GM21723 (cell line): ENCODE measurements around the gene FOXI2.
A peak's percentile ranks its signal among the peaks of the same experiment; 100 is the strongest.

Experiments used
- ATAC-seq: cut with Tn5 transposase; IDR thresholded peaks from one replicate; pipeline ENCODE4 v1.9.1; 2021; ENCODE audit warnings: mild to moderate bottlenecking, moderate library complexity; ENCODE audit not compliant: unreplicated experiment

FOXI2 gene

DNA sequence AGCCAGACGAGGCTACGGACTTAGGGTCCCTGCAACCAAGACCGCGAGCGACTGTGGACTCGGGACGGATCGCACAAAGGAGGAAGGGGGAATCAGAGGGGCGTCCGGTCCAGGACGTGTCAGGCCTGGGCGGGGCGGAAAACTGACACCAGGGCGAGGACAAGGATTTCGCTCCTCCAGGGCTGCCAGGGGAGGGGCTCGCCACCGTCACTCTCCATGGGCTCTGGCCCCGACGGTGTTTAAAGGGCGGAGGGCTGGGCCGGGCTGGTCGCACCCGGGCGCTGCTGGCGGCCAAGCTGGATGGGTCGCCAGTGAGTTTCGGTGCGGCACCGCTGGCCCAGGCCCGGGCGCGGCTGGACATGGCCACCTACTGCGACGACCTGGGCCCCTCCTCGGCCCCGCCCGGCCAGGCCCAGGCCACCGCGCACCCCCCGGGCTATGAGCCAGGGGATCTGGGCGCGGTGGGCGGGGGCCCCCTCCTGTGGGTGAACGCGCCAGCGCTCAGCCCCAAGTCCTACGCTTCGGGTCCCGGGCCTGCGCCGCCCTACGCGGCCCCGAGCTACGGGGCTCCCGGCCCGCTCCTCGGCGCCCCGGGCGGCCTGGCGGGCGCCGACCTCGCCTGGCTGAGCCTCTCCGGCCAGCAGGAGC, at the start of gene FOXI2:
Gene FOXI2 (plus strand): TSS at position 271 of the 648 bp plus-strand sequence. CDS start 89 bp downstream, at position 360.
- ATAC-seq = no peak

DNA sequence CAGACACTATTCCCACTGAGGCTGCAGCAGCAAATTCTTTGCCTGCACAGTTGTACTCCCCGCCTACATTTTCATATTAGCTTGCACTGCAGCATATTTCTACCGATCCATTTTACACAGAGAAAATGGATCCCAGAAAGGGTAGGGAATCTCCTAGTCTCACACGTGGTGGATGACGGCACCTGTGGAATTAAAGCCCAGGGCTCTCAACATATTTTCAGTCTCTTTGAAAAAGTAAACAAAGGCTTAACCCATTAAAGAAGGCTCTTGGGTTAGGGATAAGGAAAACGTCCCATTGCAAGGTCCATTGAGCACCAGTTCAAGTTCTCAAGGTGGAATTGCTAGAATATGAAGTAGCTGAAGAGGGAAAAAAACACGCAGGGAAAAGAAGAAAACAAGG, 49.4 kb upstream of the FOXI2 start:
- ATAC-seq = no peak

- no peak for ATAC-seq
Measured at GRCh38 chr10:127690176-127690835, 46.7 kb upstream of the FOXI2 start.

DNA sequence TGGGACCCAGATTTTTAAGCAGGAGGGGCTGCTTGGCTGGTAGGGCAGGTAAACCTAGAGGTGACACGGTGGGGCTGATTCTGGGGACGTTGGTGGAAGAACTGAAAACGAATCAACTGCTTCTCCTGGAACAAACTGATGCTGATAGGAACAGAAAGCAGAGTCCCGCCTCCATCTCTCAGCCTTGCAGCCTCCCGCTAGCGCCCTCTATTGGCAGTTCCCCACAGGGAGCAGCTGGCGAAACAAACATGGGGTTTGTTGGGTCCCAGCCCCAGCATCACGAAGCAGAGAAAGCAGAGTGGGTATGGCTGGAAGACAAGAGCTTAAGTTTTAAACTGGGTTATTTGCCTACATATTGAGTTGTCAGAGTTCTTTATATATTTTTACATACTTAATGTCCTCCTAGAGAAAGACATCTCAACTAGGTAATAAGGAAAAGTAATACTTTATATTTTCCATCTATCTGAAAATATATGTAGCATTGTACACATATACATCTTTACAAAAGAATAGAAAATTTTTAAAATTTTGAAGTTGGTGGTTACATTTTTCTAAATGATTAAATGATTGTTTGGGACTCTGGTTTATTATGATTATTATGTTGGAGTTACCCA, 42.3 kb upstream of the FOXI2 start:
- ATAC-seq = peak; percentile 86

GRCh38 chr10:127695431-127695830, 41.6 kb upstream of the FOXI2 start:
- ATAC-seq = no peak

DNA sequence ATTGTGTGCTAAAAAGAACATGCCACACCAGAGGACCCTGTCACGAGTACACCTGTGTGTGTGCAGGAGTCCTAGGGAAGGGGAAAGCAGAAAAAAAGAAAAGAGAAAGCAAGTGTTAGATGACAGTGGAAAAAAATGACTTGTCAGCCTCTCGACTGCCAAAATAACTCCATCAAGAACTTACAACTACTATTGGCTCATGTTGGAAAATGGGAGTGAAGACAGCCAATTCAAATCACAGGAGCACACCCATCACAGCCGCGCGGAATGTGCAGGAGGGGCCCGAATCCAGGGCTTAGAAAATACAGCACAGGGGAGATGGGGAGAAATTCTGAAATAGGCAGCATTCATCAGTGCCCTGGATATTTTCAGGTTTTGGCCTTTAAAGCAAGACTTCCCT, 38.1 kb upstream of the FOXI2 start:
- no peak for ATAC-seq

GRCh38 chr10:127699311-127699710, 37.7 kb upstream of the FOXI2 start:
- no peak for ATAC-seq

DNA sequence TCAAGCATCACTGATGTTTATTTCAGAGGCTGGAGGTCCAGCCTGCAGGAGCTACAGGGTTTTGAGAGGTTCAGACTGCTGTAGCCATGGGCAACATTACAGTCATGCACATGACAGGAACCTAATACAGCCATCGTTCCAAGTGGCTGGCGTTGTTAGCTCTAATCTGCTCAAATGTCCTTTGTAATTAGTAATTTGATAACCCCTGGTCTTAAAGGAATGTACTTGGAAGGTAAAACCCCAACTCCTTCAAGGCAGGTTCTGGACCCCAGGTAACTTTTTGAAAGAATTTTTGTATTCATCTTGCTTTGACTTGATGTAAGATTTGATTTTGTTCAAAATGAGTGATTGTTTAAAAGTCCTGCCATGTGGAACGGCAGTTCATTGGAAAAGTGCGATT, 34.7 kb upstream of the FOXI2 start:
- no peak for ATAC-seq

DNA sequence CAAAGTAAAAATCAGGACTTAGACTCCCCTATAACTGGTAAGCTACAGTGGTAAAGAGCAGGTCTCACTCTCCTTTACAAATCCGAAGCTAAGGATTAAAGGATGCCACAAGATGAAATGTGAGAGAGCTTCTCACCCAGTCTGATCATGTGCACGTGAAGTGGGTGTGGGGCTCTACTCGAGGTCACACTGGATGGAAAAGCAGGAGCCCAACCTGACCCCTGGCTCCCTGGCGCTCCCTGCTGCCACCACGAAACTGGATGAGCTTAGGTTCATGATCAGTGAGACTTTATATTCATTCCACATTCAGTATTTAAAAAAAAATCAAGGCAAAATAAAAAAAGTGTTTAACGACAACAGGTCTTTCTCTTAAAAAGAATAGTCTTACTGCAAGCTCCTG, 21.7 kb upstream of the FOXI2 start:
- ATAC-seq = no peak

DNA sequence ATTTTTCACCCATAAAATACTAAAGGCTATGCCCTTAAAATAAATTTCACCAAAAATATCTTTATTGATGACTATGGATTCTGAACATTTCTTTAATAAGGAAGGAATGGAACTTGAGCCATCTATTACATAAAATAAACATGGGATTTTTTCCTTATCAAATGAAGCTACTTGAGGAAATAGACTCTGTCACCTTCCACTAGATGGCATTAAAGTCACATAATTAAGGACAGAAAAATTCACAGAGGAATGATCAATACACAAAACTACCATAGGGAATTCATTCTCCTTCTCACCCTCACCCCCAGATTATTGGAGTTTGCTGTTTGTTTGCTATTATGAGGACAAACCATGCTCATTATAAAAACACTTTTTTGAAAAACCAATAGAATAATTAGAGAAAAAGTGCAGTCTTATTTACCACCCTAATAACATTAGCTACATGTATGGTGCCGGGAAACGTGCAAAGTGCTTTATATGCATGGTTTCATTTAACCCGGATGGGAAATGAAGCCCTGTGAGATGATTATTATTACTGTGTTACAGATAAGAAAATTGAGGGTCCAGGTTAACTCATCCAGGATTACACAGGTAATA, 21.1 kb upstream of the FOXI2 start:
- no peak for ATAC-seq

DNA sequence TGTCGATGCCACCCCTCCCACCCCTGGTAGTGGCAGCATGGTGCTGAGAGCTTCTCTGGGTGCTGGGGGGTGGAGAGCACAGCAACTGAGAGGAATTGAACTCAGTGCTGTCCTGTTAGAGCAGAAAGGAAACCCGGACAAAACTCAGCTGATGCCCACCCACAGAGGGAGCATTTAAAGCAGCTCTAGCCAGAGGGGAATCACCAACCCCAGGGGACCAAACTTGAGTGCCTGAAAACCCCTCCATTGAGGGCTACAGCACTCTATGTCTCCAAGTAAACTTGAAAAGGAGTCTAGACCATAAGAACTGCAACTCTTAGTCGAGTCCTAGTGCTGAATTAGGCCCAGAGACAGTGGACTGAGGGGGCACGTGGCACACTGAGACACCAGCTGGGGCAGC, 16.8 kb upstream of the FOXI2 start:
- ATAC-seq = no peak

DNA sequence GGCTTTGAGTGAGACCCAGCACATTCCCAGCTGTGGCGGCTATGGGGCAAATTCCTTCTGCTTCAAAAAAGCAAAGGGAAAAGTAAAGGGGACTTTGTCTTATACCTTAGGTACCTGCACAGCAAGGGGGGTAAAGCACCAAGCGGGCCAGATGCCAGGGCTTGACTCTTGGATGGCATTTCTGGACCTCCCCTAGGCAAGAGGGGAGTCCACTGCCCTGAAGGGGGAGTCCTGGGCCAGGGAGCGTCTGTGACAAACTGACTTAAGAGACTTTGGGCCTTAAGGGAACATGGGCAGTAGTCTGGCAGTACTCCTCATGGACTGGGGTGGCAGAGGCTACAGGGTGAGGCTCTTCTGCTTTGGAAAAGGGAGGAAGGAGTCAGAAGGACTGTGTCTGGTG, 16.1 kb upstream of the FOXI2 start:
- ATAC-seq = no peak

DNA sequence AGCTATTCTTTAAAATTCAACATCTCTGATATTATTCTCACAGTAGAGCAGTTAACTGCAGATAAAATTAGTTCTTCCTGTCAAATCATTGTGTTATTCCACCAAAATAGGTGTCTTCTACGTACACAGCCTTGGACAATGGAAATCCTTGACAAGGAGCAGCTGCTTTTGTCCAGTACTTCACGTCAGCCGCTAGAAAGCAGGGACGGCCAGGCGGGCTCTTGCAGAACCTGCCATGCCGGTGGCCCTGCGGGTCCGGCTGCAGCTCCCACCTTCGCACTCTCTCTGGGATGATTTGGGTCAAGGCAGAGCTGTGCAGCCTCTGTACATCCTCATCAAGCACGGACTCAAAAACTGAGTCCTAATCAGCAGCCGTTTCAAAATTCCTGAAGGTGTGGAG, 2.2 kb upstream of the FOXI2 start:
- ATAC-seq = no peak

DNA sequence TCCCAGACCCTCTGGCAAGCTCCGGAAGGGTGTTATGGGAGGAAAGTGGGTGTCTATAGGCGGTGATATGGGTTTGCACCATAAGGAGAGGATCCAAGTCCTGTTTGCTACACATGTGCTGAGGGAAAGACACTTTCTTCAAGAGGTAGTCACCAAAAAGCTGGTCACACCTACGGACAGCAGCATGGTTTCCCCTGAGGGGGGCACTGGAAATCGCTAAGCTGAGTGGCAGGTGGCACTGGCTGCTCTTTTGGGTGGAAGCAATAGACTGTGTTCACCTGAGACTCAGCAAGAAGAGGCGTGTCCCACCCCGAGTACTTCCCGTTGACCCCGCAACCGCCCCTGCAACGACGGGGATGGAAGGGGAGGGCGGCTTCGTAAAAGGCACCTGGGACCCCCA, 1.8 kb upstream of the FOXI2 start:
- ATAC-seq = no peak

DNA sequence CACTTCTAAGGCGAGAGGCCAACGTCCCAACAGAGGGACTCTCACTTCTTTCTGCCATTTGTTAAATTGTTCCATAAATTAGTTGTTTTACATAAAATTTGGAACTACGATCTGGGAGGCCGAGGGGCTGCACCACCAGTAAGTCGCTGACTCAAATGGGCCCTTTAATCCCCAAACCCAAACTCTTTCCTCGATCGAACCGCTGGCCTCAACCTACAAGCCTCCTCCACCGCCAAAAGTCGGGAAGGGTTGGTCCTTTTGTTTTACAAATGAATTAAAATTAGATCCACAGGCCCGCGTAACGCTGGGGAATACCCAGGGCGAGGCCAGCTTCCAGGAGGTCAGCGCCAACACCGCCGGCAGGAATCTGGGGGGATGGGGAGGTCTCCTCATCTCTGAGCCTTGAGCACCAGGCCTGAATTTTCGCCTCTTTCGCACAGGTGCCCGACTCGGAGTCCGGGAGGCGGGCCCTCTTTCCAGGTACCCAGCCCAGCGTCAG, 1.2 kb upstream of the FOXI2 start:
- no peak for ATAC-seq

DNA sequence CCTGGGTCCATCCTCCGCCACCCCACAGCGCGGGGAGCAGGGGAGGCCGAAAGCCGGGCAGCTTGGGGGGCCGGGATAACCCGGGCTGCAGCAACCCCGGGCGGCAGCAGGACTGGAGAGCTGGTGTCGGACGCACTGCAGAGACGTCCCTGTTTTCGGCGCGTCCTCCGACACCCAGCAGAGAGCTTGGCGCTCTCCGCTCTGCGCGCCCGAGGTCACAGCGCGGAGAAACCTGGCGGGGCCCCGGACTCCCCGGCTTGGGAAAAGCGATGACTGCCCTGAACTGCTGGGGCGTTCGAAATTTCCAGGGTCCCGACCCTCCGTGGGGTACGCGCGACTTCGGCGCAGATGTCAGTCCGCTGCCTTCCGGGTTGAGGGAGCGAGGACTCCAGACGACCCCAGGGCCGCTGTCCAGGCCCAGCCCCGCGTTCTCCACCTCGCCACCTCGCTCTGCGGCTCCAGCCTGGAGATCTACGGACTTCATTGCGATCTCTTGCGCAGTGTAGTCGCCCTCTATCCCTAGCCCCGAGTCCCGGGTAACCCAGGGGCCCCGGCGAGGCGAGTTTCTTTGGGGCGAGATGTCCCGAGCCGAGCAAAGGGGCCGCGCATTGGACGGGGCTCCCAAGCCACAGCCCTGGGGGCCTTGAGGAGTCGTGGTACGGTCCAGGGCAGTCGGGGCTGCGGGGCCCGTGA, 617 bp upstream of the FOXI2 start:
- ATAC-seq = no peak

DNA sequence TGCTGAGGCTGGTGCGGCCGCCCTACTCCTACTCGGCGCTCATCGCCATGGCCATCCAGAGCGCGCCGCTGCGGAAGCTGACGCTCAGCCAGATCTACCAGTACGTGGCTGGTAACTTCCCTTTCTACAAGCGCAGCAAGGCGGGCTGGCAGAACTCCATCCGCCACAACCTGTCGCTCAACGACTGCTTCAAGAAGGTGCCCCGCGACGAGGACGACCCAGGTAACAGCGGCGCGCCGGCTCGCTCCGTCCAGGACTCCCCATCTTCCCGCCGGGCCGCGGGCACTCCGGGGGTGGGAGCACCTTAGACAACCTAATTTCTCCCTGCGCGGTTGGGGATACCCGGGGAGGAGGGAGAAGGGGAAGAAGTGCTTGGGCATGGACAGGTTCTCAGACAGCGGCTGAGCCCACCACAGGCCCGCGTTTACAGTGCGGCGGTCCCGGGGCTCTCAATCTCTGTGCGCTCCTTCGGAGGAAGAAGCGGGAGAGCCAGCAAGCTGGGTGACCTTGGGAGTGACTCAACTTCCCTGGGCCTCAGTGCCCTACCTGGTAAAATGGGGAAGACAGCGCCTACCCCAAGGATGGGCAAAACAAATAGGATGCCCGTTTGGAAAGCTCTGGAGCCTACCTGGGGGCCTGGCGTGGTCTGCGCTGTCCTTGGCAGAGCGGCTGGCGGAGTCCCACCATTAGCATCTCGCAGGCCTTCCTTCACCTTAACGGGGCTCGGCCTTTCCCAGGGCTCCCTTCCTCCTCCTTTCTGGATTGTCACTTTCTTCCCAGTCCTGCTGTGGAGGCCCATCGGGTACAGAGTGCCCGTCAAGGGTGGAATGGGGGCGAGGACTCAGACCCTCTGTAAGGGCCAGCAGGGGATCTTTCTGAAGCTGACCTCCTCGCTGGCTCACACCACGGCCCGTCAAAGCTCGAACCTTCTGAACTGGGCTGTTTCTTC, 852 bp downstream of the FOXI2 start:
- no peak for ATAC-seq

DNA sequence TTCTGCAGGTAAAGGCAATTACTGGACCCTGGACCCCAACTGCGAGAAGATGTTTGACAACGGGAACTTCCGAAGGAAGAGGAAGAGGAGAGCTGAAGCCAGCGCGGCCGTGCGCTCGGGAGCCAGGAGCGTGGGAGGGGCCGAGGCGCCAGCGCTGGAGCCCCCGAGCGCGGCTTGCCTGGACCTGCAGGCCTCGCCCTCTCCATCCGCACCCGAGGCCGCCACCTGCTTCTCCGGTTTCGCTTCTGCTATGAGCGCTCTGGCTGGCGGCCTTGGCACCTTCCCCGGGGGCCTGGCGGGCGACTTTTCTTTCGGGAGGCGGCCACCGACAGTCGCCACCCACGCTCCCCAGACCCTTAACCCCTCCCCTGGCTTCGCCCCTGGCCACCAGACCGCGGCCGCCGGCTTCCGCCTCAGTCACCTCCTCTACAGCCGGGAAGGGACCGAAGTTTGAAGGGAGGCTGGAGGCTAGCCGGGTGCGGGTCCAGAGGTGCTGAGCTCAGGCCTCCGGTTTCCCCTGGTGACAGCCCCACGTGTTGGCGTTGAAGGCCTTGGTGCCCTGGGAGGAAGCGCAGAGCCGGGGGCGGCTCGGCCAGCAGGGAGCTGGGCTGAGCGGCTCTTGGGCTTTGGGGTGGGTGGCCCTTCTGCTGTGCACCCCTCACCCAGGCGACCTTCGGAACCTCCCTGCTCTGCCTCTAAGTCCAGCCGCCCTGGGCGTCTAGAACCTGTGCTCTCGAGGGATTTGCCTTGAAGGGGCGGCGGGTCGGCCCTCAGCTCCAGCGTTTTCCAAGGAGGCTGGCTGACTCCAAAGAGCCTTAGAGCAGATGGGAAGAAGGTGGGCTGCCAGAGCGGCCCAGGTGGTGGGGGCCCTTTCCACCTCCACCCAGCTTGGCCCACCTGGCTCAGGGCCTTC, 1.8 kb downstream of the FOXI2 start:
- no peak for ATAC-seq

DNA sequence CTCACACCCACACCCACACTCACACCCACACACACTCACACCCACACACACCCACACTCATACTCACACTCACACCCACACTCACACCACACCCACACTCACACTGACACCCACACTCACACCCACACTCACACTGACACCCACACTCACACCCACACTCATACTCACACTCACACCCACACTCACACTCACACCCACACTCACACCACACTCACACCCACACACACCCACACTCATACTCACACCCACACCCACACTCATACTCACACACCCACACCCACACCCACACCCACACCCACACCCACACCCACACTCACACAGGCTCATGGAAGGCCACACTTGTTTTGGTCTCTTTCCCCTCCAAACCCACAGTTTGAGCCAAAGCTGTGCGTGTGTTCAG, 2.9 kb downstream of the FOXI2 start:
- ATAC-seq = no peak
